Neural crest cell (in vitro differentiated cells): ENCODE data around the gene DSG2. TPM values are rescaled to one million over a fixed set of nuclear protein-coding genes. Genes with fewer than 3 reads are reported as not detected.
A peak's percentile ranks its signal among the peaks of the same experiment; 100 is the strongest.

Source experiments
- DNase-seq: peaks from one replicate; pipeline ENCODE4 v3.0.0; 2021; ENCODE audit warnings: low read depth, mixed read lengths, low spot score
- H3K27ac Mint-ChIP-seq: one replicate; pipeline ENCODE4 v1.8.0; 2021; ENCODE audit warnings: mild to moderate bottlenecking, mixed read lengths; ENCODE audit not compliant: unreplicated experiment
- H3K27me3 Mint-ChIP-seq: 2 replicates; pipeline ENCODE4 v1.8.0; 2021; ENCODE audit warnings: low read depth, mild to moderate bottlenecking, mixed read lengths
- H3K36me3 Mint-ChIP-seq: 2 replicates; pipeline ENCODE4 v1.8.0; 2021; ENCODE audit warnings: low read depth, mild to moderate bottlenecking, mixed read lengths
- H3K4me1 Mint-ChIP-seq: 2 replicates; pipeline ENCODE4 v1.8.0; 2021; ENCODE audit warnings: mixed read lengths
- H3K4me3 Mint-ChIP-seq: one replicate; pipeline ENCODE4 v1.8.0; 2021; ENCODE audit warnings: mild to moderate bottlenecking, mixed read lengths
- H3K9me3 Mint-ChIP-seq: 2 replicates; pipeline ENCODE4 v1.8.0; 2021; ENCODE audit warnings: mixed read lengths
- total RNA-seq: library from RNA; stranded (reverse); gene quantifications from 2 replicates; pipeline ENCODE4 v1.2.1, GENCODE V29; 2021
- TF ChIP-seq, protein P1 (sequence below): fragments of 200-600 bp; sonication (generic); conservative IDR thresholded peaks from 2 replicates; pipeline ENCODE4 v1.5.0; 2021; ENCODE audit warnings: antibody characterized with exemption, mild to moderate bottlenecking

DSG2 gene
- total RNA-seq, 1 donor from 2014 or later: 18.4 TPM

DNA sequence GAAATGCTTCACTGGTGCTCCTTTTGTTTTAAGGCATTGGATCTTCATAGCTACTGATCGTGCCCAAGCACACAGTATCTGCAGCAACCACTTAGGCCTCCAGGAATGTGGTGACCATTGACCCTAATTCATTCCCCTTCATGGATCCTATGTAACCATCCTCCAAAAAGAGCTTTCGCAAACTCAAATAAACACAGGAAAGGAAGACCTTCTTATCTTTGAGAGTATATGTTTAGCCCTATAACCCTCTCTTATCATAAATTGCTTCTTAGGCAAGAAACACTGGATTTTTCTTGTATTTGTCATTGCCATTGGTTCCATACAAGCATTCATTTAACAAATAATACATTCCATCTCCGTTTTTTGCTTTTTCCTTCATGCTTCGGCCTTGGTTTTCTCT, 89.6 kb downstream of the DSG2 start:
- peaks cover 3% of the 10 kb centered on the region for H3K36me3 Mint-ChIP-seq
- H3K9me3 Mint-ChIP-seq: peaks cover 9% of the 10 kb centered on the region
- H3K27ac Mint-ChIP-seq: no peak overlapping the region
- TF ChIP-seq, protein P1, sequence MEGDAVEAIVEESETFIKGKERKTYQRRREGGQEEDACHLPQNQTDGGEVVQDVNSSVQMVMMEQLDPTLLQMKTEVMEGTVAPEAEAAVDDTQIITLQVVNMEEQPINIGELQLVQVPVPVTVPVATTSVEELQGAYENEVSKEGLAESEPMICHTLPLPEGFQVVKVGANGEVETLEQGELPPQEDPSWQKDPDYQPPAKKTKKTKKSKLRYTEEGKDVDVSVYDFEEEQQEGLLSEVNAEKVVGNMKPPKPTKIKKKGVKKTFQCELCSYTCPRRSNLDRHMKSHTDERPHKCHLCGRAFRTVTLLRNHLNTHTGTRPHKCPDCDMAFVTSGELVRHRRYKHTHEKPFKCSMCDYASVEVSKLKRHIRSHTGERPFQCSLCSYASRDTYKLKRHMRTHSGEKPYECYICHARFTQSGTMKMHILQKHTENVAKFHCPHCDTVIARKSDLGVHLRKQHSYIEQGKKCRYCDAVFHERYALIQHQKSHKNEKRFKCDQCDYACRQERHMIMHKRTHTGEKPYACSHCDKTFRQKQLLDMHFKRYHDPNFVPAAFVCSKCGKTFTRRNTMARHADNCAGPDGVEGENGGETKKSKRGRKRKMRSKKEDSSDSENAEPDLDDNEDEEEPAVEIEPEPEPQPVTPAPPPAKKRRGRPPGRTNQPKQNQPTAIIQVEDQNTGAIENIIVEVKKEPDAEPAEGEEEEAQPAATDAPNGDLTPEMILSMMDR: no peak
- peak overlapping the region; percentile 5 for H3K4me3 Mint-ChIP-seq
- H3K4me1 Mint-ChIP-seq: peaks cover 25% of the 10 kb centered on the region
- no peak for DNase-seq
- no peaks in the 10 kb centered on the region for H3K27me3 Mint-ChIP-seq

DNA sequence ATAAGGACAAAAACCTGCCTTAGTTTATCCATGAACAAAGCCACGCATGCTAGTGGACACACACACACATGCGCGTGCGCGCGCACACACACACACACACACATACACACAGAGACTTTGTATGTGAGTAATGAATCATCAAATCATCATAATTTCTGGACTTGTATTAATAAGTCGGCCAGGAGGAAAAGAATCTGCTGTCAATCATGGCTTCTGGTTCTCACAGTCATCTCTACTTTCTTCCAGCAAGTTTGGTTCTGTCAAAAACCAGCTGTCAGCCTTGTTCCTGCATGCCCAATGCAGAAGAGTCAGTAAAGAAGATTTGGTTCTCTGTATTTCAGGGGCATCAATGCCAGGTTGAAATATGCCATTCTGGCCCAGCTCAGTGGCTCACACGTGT, 92.6 kb downstream of the DSG2 start:
- Mint-ChIP-seq H3K36me3 (peaks cover 3% of the 10 kb centered on the region), H3K27ac (no peak overlapping the region), H3K4me3 (no peak overlapping the region), H3K27me3 (no peaks in the 10 kb centered on the region), H3K9me3 (peaks cover 9% of the 10 kb centered on the region), H3K4me1 (peaks cover 37% of the 10 kb centered on the region)
- TF ChIP-seq, protein P1: no peak
- no peak for DNase-seq

DNA sequence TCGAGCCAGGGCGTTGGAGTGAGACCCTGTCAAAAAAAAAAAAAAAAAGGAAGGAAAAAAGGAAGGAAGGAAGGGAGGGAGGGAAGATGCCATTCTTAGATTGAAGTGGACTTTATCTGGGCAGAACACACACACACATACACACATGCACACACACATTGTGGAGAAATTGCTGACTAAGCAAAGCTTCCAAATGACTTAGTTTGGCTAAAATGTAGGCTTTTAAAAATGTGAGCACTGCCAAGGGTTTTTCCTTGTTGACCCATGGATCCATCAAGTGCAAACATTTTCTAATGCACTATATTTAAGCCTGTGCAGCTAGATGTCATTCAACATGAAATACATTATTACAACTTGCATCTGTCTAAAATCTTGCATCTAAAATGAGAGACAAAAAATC, 93.1 kb downstream of the DSG2 start:
- Mint-ChIP-seq H3K9me3 (peaks cover 9% of the 10 kb centered on the region), H3K27me3 (no peaks in the 10 kb centered on the region), H3K27ac (no peak overlapping the region), H3K36me3 (peaks cover 3% of the 10 kb centered on the region), H3K4me1 (peaks cover 42% of the 10 kb centered on the region), H3K4me3 (no peak overlapping the region)
- TF ChIP-seq, protein P1: no peak
- DNase-seq: no peak

DNA sequence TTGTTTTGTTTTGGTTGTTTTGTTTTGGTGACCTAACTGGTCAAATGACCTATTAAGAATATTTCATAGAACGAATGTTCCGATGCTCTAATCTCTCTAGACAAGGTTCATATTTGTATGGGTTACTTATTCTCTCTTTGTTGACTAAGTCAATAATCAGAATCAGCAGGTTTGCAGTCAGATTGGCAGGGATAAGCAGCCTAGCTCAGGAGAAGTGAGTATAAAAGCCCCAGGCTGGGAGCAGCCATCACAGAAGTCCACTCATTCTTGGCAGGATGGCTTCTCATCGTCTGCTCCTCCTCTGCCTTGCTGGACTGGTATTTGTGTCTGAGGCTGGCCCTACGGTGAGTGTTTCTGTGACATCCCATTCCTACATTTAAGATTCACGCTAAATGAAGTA, 93.7 kb downstream of the DSG2 start, which contains the start of gene TTR:
Gene TTR, plus strand, starts transcription at position 250 of the 400 bp plus-strand sequence. Its CDS starts 26 bp downstream, at position 276.
- Mint-ChIP-seq H3K4me3 (no peak within 1 kb of the TSS), H3K4me1 (peaks cover 48% of the 10 kb centered on the region), H3K27ac (peak within 1 kb of the TSS; percentile 59), H3K9me3 (peaks cover 9% of the 10 kb centered on the region), H3K27me3 (no peaks in the 10 kb centered on the region), H3K36me3 (peaks cover 3% of the 10 kb centered on the region)
- TF ChIP-seq, protein P1: no peak
- DNase-seq: no peak

DNA sequence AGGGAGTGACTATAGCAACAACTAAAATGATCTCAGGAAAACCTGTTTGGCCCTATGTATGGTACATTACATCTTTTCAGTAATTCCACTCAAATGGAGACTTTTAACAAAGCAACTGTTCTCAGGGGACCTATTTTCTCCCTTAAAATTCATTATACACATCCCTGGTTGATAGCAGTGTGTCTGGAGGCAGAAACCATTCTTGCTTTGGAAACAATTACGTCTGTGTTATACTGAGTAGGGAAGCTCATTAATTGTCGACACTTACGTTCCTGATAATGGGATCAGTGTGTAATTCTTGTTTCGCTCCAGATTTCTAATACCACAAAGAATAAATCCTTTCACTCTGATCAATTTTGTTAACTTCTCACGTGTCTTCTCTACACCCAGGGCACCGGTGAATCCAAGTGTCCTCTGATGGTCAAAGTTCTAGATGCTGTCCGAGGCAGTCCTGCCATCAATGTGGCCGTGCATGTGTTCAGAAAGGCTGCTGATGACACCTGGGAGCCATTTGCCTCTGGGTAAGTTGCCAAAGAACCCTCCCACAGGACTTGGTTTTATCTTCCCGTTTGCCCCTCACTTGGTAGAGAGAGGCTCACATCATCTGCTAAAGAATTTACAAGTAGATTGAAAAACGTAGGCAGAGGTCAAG, 94.7 kb downstream of the DSG2 start:
- Mint-ChIP-seq H3K9me3 (peaks cover 9% of the 10 kb centered on the region), H3K27me3 (no peaks in the 10 kb centered on the region), H3K4me1 (peaks cover 41% of the 10 kb centered on the region), H3K27ac (peak overlapping the region; percentile 59), H3K4me3 (no peak overlapping the region), H3K36me3 (peaks cover 3% of the 10 kb centered on the region)
- TF ChIP-seq, protein P1: no peak
- DNase-seq: no peak
